WTC11 (cell line): ENCODE results near the gene CIB1. TPM values are rescaled to one million over a fixed set of nuclear protein-coding genes. Genes with fewer than 3 reads are reported as not detected.
"Not testable (repeated sequence)": the region's sequence is repeated elsewhere in the genome, so short reads cannot be mapped to it uniquely, and the experiment has no call there.

Experiments used
- ATAC-seq: fragments of 200-7000 bp; cut with Tn5 transposase; 2 replicates; pipeline ENCODE4 v1.10.0; 2021; ENCODE audit warnings: mild to moderate bottlenecking, moderate library complexity
- CTCF ChIA-PET: fragments of 300-600 bp; sonication (Branson Sonifier 250); formaldehyde crosslinking; loops from one replicate; lab custom pipeline; 2021; ENCODE audit warnings: antibody characterized with exemption; lab: Charles Lee
- POLR2A ChIA-PET: fragments of 350-600 bp; sonication (Branson Sonifier 250); formaldehyde crosslinking; loops from one replicate; lab custom pipeline; 2021; ENCODE audit warnings: antibody characterized with exemption; lab: Charles Lee
- DNase-seq: peaks from one replicate; pipeline ENCODE4 v3.0.0; 2021; ENCODE audit warnings: low spot score
- H3K27ac Mint-ChIP-seq: 2 replicates; pipeline ENCODE4 v1.8.0; 2021; ENCODE audit warnings: mixed read lengths
- H3K27me3 Mint-ChIP-seq: 2 replicates; pipeline ENCODE4 v1.8.0; 2021; ENCODE audit warnings: low read depth, mild to moderate bottlenecking, moderate library complexity, mixed read lengths
- H3K36me3 Mint-ChIP-seq: 2 replicates; pipeline ENCODE4 v1.8.0; 2021; ENCODE audit warnings: mixed read lengths
- H3K4me1 Mint-ChIP-seq: 2 replicates; pipeline ENCODE4 v1.8.0; 2022; ENCODE audit warnings: mixed read lengths
- H3K4me3 Mint-ChIP-seq: 2 replicates; pipeline ENCODE4 v1.8.0; 2021; ENCODE audit warnings: mild to moderate bottlenecking, moderate library complexity, mixed read lengths
- H3K9me3 Mint-ChIP-seq: 2 replicates; pipeline ENCODE4 v1.8.0; 2021; ENCODE audit warnings: mixed read lengths
- ARID4B ChIP-seq: sonication (generic); formaldehyde crosslinking; IDR thresholded peaks from 2 replicates; pipeline ENCODE4 v1.8.0; 2023; ENCODE audit warnings: missing genetic modification reagents, mild to moderate bottlenecking, borderline replicate concordance
- ATF2 ChIP-seq: sonication (generic); formaldehyde crosslinking; IDR thresholded peaks from 2 replicates; pipeline ENCODE4 v1.8.1; 2022; ENCODE audit warnings: low read depth, missing genetic modification reagents, borderline replicate concordance
- CDX4 ChIP-seq: fragments of 250-450 bp; sonication (Bioruptor Pico); IDR thresholded peaks from 2 replicates; pipeline ENCODE4 v1.9.0; 2021; ENCODE audit warnings: moderate library complexity, mild to moderate bottlenecking, inconsistent platforms, borderline replicate concordance
- CREM ChIP-seq: sonication (generic); formaldehyde crosslinking; IDR thresholded peaks from 2 replicates; pipeline ENCODE4 v1.8.1; 2022; ENCODE audit warnings: mild to moderate bottlenecking, missing genetic modification reagents, moderate library complexity
- CTCF ChIP-seq: fragments of 200-600 bp; IDR thresholded peaks from 2 replicates; pipeline ENCODE4 v1.8.0; 2022; ENCODE audit warnings: antibody characterized with exemption
- E2F5 ChIP-seq: sonication (generic); formaldehyde crosslinking; IDR thresholded peaks from 2 replicates; pipeline ENCODE4 v1.8.1; 2022; ENCODE audit warnings: mild to moderate bottlenecking, moderate library complexity, missing genetic modification reagents
- FOXP1 ChIP-seq: sonication (generic); formaldehyde crosslinking; IDR thresholded peaks from 2 replicates; pipeline ENCODE4 v1.8.0; 2022; ENCODE audit warnings: missing genetic modification reagents, mild to moderate bottlenecking, moderate library complexity, borderline replicate concordance
- HMGXB4 ChIP-seq: sonication (generic); formaldehyde crosslinking; IDR thresholded peaks from 2 replicates; pipeline ENCODE4 v1.8.1; 2023; ENCODE audit warnings: mild to moderate bottlenecking, moderate library complexity, missing genetic modification reagents
- JAZF1 ChIP-seq: fragments of 250-450 bp; sonication (Bioruptor Pico); IDR thresholded peaks from 2 replicates; pipeline ENCODE4 v1.9.0; 2021; ENCODE audit warnings: moderate library complexity, mild to moderate bottlenecking, inconsistent platforms
- JUN ChIP-seq: sonication (generic); formaldehyde crosslinking; IDR thresholded peaks from 2 replicates; pipeline ENCODE4 v1.8.0; 2023; ENCODE audit warnings: mild to moderate bottlenecking, missing genetic modification reagents
- MAX ChIP-seq: sonication (generic); formaldehyde crosslinking; IDR thresholded peaks from 2 replicates; pipeline ENCODE4 v1.8.0; 2022; ENCODE audit warnings: mild to moderate bottlenecking, missing genetic modification reagents
- MXD4 ChIP-seq: fragments of 250-450 bp; sonication (Bioruptor Pico); IDR thresholded peaks from 2 replicates; pipeline ENCODE4 v1.8.0; 2021; ENCODE audit warnings: mild to moderate bottlenecking, moderate library complexity, borderline replicate concordance
- SMAD4 ChIP-seq: sonication (generic); formaldehyde crosslinking; IDR thresholded peaks from 2 replicates; pipeline ENCODE4 v1.8.0; 2022; ENCODE audit warnings: mild to moderate bottlenecking, missing genetic modification reagents
- TCF7 ChIP-seq: sonication (generic); formaldehyde crosslinking; IDR thresholded peaks from 2 replicates; pipeline ENCODE4 v1.8.0; 2022; ENCODE audit warnings: mild to moderate bottlenecking, low read depth, missing genetic modification reagents, moderate library complexity
- ZBTB21 ChIP-seq: sonication (generic); formaldehyde crosslinking; IDR thresholded peaks from 2 replicates; pipeline ENCODE4 v1.8.1; 2023; ENCODE audit warnings: mild to moderate bottlenecking, missing genetic modification reagents, borderline replicate concordance
- ZNF396 ChIP-seq: fragments of 250-450 bp; sonication (Bioruptor Pico); IDR thresholded peaks from 2 replicates; pipeline ENCODE4 v1.8.0; 2021; ENCODE audit warnings: mild to moderate bottlenecking, moderate library complexity, borderline replicate concordance
- ZNF532 ChIP-seq: fragments of 250-450 bp; sonication (Bioruptor Pico); IDR thresholded peaks from 2 replicates; pipeline ENCODE4 v1.9.0; 2021; ENCODE audit warnings: mild to moderate bottlenecking, borderline replicate concordance
- ZNF671 ChIP-seq: fragments of 250-450 bp; sonication (Bioruptor Pico); IDR thresholded peaks from 2 replicates; pipeline ENCODE4 v1.8.0; 2021; ENCODE audit warnings: mild to moderate bottlenecking
- total RNA-seq: library from RNA; stranded (reverse); gene quantifications from 3 replicates; pipeline ENCODE4 v1.2.3, GENCODE V29; 2021

Gene CIB1
- total RNA-seq, 1 experiment from 2014 or later, result 29.6 TPM

GRCh38 chr15:90233387-90234095, at the start of gene CIB1 (continued):
- TF ChIP-seq ATF2 (CRISPR knock-in tag) (no peak), CDX4 (CRISPR knock-in tag) (no peak), ZNF671 (CRISPR knock-in tag) (no peak), TCF7 (CRISPR knock-in tag) (no peak), ZNF532 (CRISPR knock-in tag) (no peak), JAZF1 (CRISPR knock-in tag) (no peak), MAX (peak; percentile 63), MXD4 (no peak), ZNF396 (CRISPR knock-in tag) (no peak), E2F5 (CRISPR knock-in tag) (0 out of 2 replicates have a peak, but pooled peaks have one; percentile 59), CREM (CRISPR knock-in tag) (no peak; the same call in 1 of the 2 replicates), CTCF (no peak), JUN (no peak), ARID4B (CRISPR knock-in tag) (peak; percentile 61; the same call in 1 of the 2 replicates), FOXP1 (peak; percentile 45; the same call in 1 of the 2 replicates), ZBTB21 (CRISPR knock-in tag) (peak; percentile 27; the same call in 1 of the 2 replicates), SMAD4 (CRISPR knock-in tag) (no peak), HMGXB4 (peak; percentile 37; the same call in 1 of the 2 replicates)

GRCh38 chr15:90281637-90282036, 47.9 kb upstream of the CIB1 start:
- H3K4me1 Mint-ChIP-seq, H3K27me3 Mint-ChIP-seq, H3K9me3 Mint-ChIP-seq, H3K4me3 Mint-ChIP-seq, ATAC-seq, DNase-seq, H3K36me3 Mint-ChIP-seq, POLR2A ChIA-PET, H3K27ac Mint-ChIP-seq: not testable (repeated sequence)
- CTCF ChIA-PET, result interaction anchor here (0.7 to 3.1 kb wide), 4 partner anchors 12 to 138 kb away, joined by 3 to 12 read pairs (median 4); no protein-coding TSS in a partner anchor
